ENCODE results near the gene SMIM28. TPM values are rescaled to one million over a fixed set of nuclear protein-coding genes. Genes with fewer than 3 reads are reported as not detected.
A peak's percentile ranks its signal among the peaks of the same experiment; 100 is the strongest.

SMIM28 gene
- total and polyA plus RNA-seq, 9 of the 15 experiments (the other 6 are each of a cell fraction or from before 2014, with no cell fraction given), result not detected

DNA sequence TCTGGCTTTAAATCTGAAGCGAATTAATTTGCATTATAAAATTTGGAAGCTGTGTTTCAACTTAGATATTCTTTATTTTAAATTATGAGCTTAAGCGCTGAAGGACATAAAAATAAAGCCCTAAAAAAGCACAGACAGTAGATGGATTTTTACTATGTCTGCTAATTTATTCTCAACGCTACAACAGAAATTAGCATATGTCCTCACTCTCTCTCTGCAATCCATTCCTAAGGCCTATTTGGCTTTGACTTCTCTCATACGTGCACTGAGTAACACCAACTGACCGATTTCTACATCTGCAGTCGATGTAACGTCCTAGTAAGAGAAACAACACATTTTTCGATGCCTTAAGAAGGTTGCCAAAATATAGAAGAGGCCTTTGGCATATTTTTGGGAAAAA lies 50.0 kb downstream of the SMIM28 start:
- no peaks in the 10 kb centered on the region for H3K36me3 ChIP-seq (ENCODE audit: control insufficient read depth, insufficient read depth, low read length)
- H3K9me3 ChIP-seq (replicated peaks; ENCODE audit: control insufficient read depth, insufficient read depth, low read depth, low read length), result no peaks in the 10 kb centered on the region
- ATAC-seq (no peak), DNase-seq (ENCODE audit: extremely low read depth in 1 of 4, low spot score in 3 of 4) (no peak), FAIRE-seq (no peak)
- no peak overlapping the region for H2AFZ ChIP-seq (ENCODE audit: low read depth, low read length)
- CTCF ChIA-PET (ENCODE audit: low intra/inter-chr PET ratio), result interaction anchor here (0.7 kb wide), 1 partner anchor 571 kb away, joined by 3 read pairs; no protein-coding TSS in a partner anchor
- POLR2A ChIA-PET, result interaction anchor here (1.0 to 1.7 kb wide), 2 partner anchors 14 to 26 kb away, joined by 3 to 4 read pairs; no protein-coding TSS in a partner anchor
- H3K4me1 ChIP-seq (replicated peaks in 1 of 2; ENCODE audit: control insufficient read depth in 2 of 2, insufficient read depth in 2 of 2, low read length in 2 of 2), result peaks cover 0 to 10% of the 10 kb centered on the region in 2 experiments; a peak in 1 of 5 replicates
- in situ Hi-C loops (cut with MboI) (no loop called here), intact Hi-C loops (cut with micrococcal nuclease) (loop anchor here (2.0 to 10.0 kb wide), 3 partner anchors 95 to 937 kb away; no protein-coding TSS in a partner anchor)
- H3K4me3 ChIP-seq, result no peak overlapping the region
- no peak for TF ChIP-seq RBM22 (IDR thresholded peaks at IDR 0.05; ENCODE audit: low read depth, low read length, poor library complexity, severe bottlenecking)
- TF ChIP-seq CBX3 (IDR thresholded peaks at IDR 0.05; ENCODE audit: borderline replicate concordance in 1 of 2, low read length in 2 of 2), result no peak
- TF ChIP-seq ZBTB17 (CRISPR knock-in tag; IDR thresholded peaks at IDR 0.05), result 0 out of 2 replicates have a peak, but pooled peaks have one; percentile 23
- no peak for TF ChIP-seq MTF1 (CRISPR knock-in tag; IDR thresholded peaks at IDR 0.05; ENCODE audit: borderline replicate concordance)
- TF ChIP-seq, protein P1, sequence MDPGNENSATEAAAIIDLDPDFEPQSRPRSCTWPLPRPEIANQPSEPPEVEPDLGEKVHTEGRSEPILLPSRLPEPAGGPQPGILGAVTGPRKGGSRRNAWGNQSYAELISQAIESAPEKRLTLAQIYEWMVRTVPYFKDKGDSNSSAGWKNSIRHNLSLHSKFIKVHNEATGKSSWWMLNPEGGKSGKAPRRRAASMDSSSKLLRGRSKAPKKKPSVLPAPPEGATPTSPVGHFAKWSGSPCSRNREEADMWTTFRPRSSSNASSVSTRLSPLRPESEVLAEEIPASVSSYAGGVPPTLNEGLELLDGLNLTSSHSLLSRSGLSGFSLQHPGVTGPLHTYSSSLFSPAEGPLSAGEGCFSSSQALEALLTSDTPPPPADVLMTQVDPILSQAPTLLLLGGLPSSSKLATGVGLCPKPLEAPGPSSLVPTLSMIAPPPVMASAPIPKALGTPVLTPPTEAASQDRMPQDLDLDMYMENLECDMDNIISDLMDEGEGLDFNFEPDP (CRISPR knock-in tag; IDR thresholded peaks at IDR 0.05), result no peak
- TF ChIP-seq ZNF445 (CRISPR knock-in tag; IDR thresholded peaks at IDR 0.05; ENCODE audit: low read depth), result no peak
- TF ChIP-seq, protein P2, sequence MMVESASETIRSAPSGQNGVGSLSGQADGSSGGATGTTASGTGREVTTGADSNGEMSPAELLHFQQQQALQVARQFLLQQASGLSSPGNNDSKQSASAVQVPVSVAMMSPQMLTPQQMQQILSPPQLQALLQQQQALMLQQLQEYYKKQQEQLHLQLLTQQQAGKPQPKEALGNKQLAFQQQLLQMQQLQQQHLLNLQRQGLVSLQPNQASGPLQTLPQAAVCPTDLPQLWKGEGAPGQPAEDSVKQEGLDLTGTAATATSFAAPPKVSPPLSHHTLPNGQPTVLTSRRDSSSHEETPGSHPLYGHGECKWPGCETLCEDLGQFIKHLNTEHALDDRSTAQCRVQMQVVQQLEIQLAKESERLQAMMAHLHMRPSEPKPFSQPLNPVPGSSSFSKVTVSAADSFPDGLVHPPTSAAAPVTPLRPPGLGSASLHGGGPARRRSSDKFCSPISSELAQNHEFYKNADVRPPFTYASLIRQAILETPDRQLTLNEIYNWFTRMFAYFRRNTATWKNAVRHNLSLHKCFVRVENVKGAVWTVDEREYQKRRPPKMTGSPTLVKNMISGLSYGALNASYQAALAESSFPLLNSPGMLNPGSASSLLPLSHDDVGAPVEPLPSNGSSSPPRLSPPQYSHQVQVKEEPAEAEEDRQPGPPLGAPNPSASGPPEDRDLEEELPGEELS (CRISPR knock-in tag; IDR thresholded peaks at IDR 0.05; ENCODE audit: borderline replicate concordance), result no peak
- H3K27me3 ChIP-seq (ENCODE audit: control insufficient read depth in 2 of 2, insufficient read depth in 2 of 2, low read length in 2 of 2), result peaks cover 55 to 64% of the 10 kb centered on the region in 2 experiments
- H4K20me1 ChIP-seq (replicated peaks; ENCODE audit: control insufficient read depth, insufficient read depth, low read length), result no peaks in the 10 kb centered on the region
- no peak overlapping the region for H3K4me2 ChIP-seq (ENCODE audit: insufficient read depth, low read length)
- WGBS (ENCODE audit: insufficient coverage, low coverage, missing lambda C conversion rate), result 3% methylated on average over 8 of the region's 8 CpGs
- no peak overlapping the region for H3K9ac ChIP-seq (ENCODE audit: insufficient read depth in 1 of 2, low read depth in 2 of 2, low read length in 2 of 2)
- H3K79me2 ChIP-seq (ENCODE audit: control insufficient read depth, insufficient read depth, low read length), result no peaks in the 10 kb centered on the region
- no peaks in the 10 kb centered on the region for H3K9me1 ChIP-seq (ENCODE audit: control insufficient read depth, insufficient read depth, low read length)
- H3K27ac ChIP-seq (ENCODE audit: extremely low read depth, low read depth, low read length), result no peak overlapping the region
- no TSS peak for BruUV-seq (replicated peaks)
